IMR-90 (cell line): ENCODE data around the gene CALD1. TPM values are rescaled to one million over a fixed set of nuclear protein-coding genes. Genes with fewer than 3 reads are reported as not detected.

Experiments
- ATAC-seq: fragments of 200-7000 bp; cut with Tn5 transposase; 2 replicates; pipeline ENCODE4 v1.9.1; 2020; ENCODE audit warnings: low read depth, mild to moderate bottlenecking, moderate library complexity
- BruUV-seq: library from RNA; stranded (reverse); fragments of 400-500 nt; replicated peaks from 2 replicates; lab custom pipeline; 2021; lab: Mats Ljungman, UMichigan
- CTCF ChIA-PET: fragments of 300-600 bp; formaldehyde crosslinking; extraction: SDS; loops from one replicate; lab custom pipeline; 2021; ENCODE audit warnings: antibody characterized with exemption; lab: Yijun Ruan, JAX
- POLR2A ChIA-PET: fragments of 300-600 bp; sonication (Branson Sonifier 250); formaldehyde crosslinking; loops from one replicate; lab custom pipeline; 2022; ENCODE audit warnings: antibody characterized with exemption; ENCODE audit not compliant: unreplicated experiment; lab: Charles Lee
- DNase-seq: peaks from one replicate; pipeline ENCODE4 v3.0.0; 2013
- H2AFZ ChIP-seq: replicated peaks from 2 replicates; pipeline ENCODE3; 2013; ENCODE audit warnings: low read length, mild to moderate bottlenecking; ENCODE audit not compliant: poor library complexity
- H2AK5ac ChIP-seq: 2 replicates; pipeline ENCODE4 v1.6.1; 2013; ENCODE audit warnings: low read depth, low read length, inconsistent platforms
- H2AK9ac ChIP-seq: replicated peaks from 2 replicates; pipeline ENCODE3; 2013; ENCODE audit warnings: mild to moderate bottlenecking, low read depth, low read length, moderate library complexity; ENCODE audit not compliant: poor library complexity
- H2BK120ac ChIP-seq: 2 replicates; pipeline ENCODE4 v1.6.1; 2013; ENCODE audit warnings: low read depth, low read length, inconsistent platforms
- H2BK15ac ChIP-seq: 3 replicates; pipeline ENCODE4 v1.6.1; 2013; ENCODE audit warnings: low read depth, low read length, inconsistent platforms
- H2BK20ac ChIP-seq: 2 replicates; pipeline ENCODE4 v1.6.1; 2013; ENCODE audit warnings: low read depth, mild to moderate bottlenecking, inconsistent platforms, low read length, moderate library complexity
- H2BK5ac ChIP-seq: 2 replicates; pipeline ENCODE4 v1.6.1; 2013; ENCODE audit warnings: mild to moderate bottlenecking, low read depth, low read length, inconsistent platforms; ENCODE audit not compliant: poor library complexity, severe bottlenecking
- H3K14ac ChIP-seq: replicated peaks from 2 replicates; pipeline ENCODE4 v1.6.1; 2013; ENCODE audit warnings: low read depth, low read length, inconsistent platforms
- H3K18ac ChIP-seq: 2 replicates; pipeline ENCODE4 v1.6.1; 2013; ENCODE audit warnings: low read depth, low read length, control low read depth
- H3K23ac ChIP-seq: 2 replicates; pipeline ENCODE4 v1.6.1; 2013; ENCODE audit warnings: low read depth, low read length, inconsistent platforms
- H3K27ac ChIP-seq: 2 replicates; pipeline ENCODE4 v1.5.1; 2013; ENCODE audit warnings: mild to moderate bottlenecking, control low read depth, low read length; ENCODE audit not compliant: insufficient read depth
- H3K27me3 ChIP-seq: 2 replicates; pipeline ENCODE4 v1.6.1; 2013; ENCODE audit warnings: low read length; ENCODE audit not compliant: control insufficient read depth, insufficient read depth
- H3K36me3 ChIP-seq: 2 replicates; pipeline ENCODE4 v1.6.1; 2013; ENCODE audit warnings: low read length, mixed read lengths; ENCODE audit not compliant: control insufficient read depth, insufficient read depth
- H3K4ac ChIP-seq: 2 replicates; pipeline ENCODE4 v1.6.1; 2013; ENCODE audit warnings: low read depth, low read length, inconsistent platforms
- H3K4me1 ChIP-seq: 2 replicates; pipeline ENCODE4 v1.6.1; 2013; ENCODE audit warnings: low read length, mixed read lengths; ENCODE audit not compliant: control insufficient read depth, insufficient read depth
- H3K4me2 ChIP-seq: 2 replicates; pipeline ENCODE4 v1.6.1; 2013; ENCODE audit warnings: low read depth, mild to moderate bottlenecking, control low read depth, low read length, moderate library complexity
- H3K4me3 ChIP-seq: 2 replicates; pipeline ENCODE4 v1.5.1; 2013; ENCODE audit warnings: low read depth, mild to moderate bottlenecking, control low read depth, low read length, moderate library complexity; ENCODE audit not compliant: insufficient read depth
- H3K56ac ChIP-seq: 2 replicates; pipeline ENCODE4 v1.6.1; 2013; ENCODE audit warnings: low read length, inconsistent platforms; ENCODE audit not compliant: insufficient read depth; ENCODE audit errors: extremely low read depth
- H3K79me1 ChIP-seq, 2 experiments: 2 replicates each; pipeline ENCODE4 v1.6.1; 2013; ENCODE audit warnings: low read length in 2 of 2, inconsistent platforms in 1 of 2, low read depth in 1 of 2
- H3K9ac ChIP-seq: 2 replicates; pipeline ENCODE4 v1.6.1; 2013; ENCODE audit warnings: low read depth, low read length, control low read depth
- H3K9me1 ChIP-seq: 2 replicates; pipeline ENCODE4 v1.6.1; 2013; ENCODE audit warnings: low read length, inconsistent platforms; ENCODE audit not compliant: insufficient read depth
- H3K9me3 ChIP-seq: 2 replicates; pipeline ENCODE4 v1.6.1; 2013; ENCODE audit warnings: low read length; ENCODE audit not compliant: control insufficient read depth, insufficient read depth
- H4K20me1 ChIP-seq: 2 replicates; pipeline ENCODE4 v1.6.1; 2013; ENCODE audit warnings: low read length, inconsistent platforms; ENCODE audit not compliant: insufficient read depth
- H4K5ac ChIP-seq: 2 replicates; pipeline ENCODE4 v1.6.1; 2013; ENCODE audit warnings: mild to moderate bottlenecking, low read depth, low read length, control low read depth
- H4K8ac ChIP-seq, 2 experiments: 2 replicates each; pipeline ENCODE4 v1.6.1; 2013; ENCODE audit warnings: low read depth in 2 of 2, low read length in 2 of 2, control low read depth in 1 of 2, inconsistent platforms in 1 of 2
- H4K91ac ChIP-seq: 2 replicates; pipeline ENCODE4 v1.6.1; 2013; ENCODE audit warnings: low read depth, low read length, inconsistent platforms; ENCODE audit not compliant: insufficient read depth
- CTCF ChIP-seq: conservative IDR thresholded peaks from 2 replicates; pipeline ENCODE4 v1.5.1; 2012; ENCODE audit warnings: mild to moderate bottlenecking, low read depth, low read length, improper control_type of control experiment
- FOS ChIP-seq: fragments of 150-350 bp; IDR thresholded peaks from 2 replicates; pipeline ENCODE4 v1.6.1; 2016; ENCODE audit warnings: low read depth, low read length
- RFX5 ChIP-seq: IDR thresholded peaks from 2 replicates; pipeline ENCODE4 v1.8.0; 2012; ENCODE audit warnings: low read depth, mild to moderate bottlenecking, low read length, moderate library complexity
- USF2 ChIP-seq: fragments of 150-350 bp; IDR thresholded peaks from 2 replicates; pipeline ENCODE4 v1.6.1; 2017; ENCODE audit warnings: mild to moderate bottlenecking, antibody characterized with exemption, low read length, low read depth
- WGBS, 2 experiments: methylation state at CpG; one replicate each; pipeline versions ENCODE4 v1.1.5 to v1.1.7; 2013; ENCODE audit warnings: missing lambda C conversion rate in 2 of 2; ENCODE audit not compliant: insufficient read length in 1 of 2; ENCODE audit errors: extremely low coverage in 2 of 2; 5-methylcytosine and 5-hydroxymethylcytosine counted together
- dilution Hi-C: fragments of 300-500 bp; cut with HindIII; formaldehyde crosslinking; loops from one replicate; pipeline ENCODE4 v1.14.3; 2018; ENCODE audit warnings: low sequenced_read_pairs; ENCODE audit not compliant: unreplicated experiment
- in situ Hi-C: fragments of 300-500 bp; cut with MboI; formaldehyde crosslinking; loops from 3 replicates; pipeline ENCODE4 v1.14.3; 2019; ENCODE audit warnings: low sequenced_read_pairs, inconsistent platforms, mixed read lengths
- intact Hi-C: fragments of 100-400 bp; cut with micrococcal nuclease; formaldehyde crosslinking; loops from 2 replicates; pipeline ENCODE4 v1.10.0; 2022
- polyA plus RNA-seq, 3 experiments: library from polyadenylated mRNA; depleted of rRNA; stranded (reverse); fragments of >200 nt; gene quantifications; 2 replicates each; pipeline ENCODE4 v1.2.3, GENCODE V29; 2012; ENCODE audit warnings: low replicate concordance in 1 of 3
- total RNA-seq: library from RNA; depleted of rRNA; stranded (reverse); fragments of >200 nt; gene quantifications from 2 replicates; pipeline ENCODE4 v1.2.3, GENCODE V29; 2012

Gene CALD1
- total and polyA plus RNA-seq, 2 of the 4 experiments (the other 2 are of a cell fraction), result 375 to 487 TPM

GRCh38 chr7:134985894-134986362, 206.5 kb downstream of the CALD1 start:
- WGBS, 2 experiments, result no CpG with 5 or more reads among the region's 8 CpGs
- H2BK15ac ChIP-seq, result no peak overlapping the region; the same call in 2 of the 3 replicates

More at GRCh38 chr7:134985894-134986362, 206.5 kb downstream of the CALD1 start:
- Histone ChIP-seq H3K18ac (peak overlapping the region; percentile 68), H2BK120ac (peak overlapping the region; percentile 59; the same call in 1 of the 2 replicates), H3K9me3 (no peaks in the 10 kb centered on the region), H2BK5ac (peak overlapping the region; percentile 32), H3K9me1 (no peaks in the 10 kb centered on the region), H2AFZ (peak overlapping the region; percentile 98), H3K27me3 (no peaks in the 10 kb centered on the region), H3K14ac (peak overlapping the region; percentile 86), H4K91ac (peak overlapping the region; percentile 67; the same call in 1 of the 2 replicates), H2AK9ac (no peak overlapping the region), H3K4me3 (peak overlapping the region; percentile 72), H3K4ac (peak overlapping the region; percentile 77), H4K20me1 (no peaks in the 10 kb centered on the region), H2BK20ac (no peak overlapping the region), H3K36me3 (no peaks in the 10 kb centered on the region), H3K4me1 (no peaks in the 10 kb centered on the region), H3K27ac (peak overlapping the region; percentile 52), H4K8ac (peak overlapping the region; percentile 99), H3K56ac (peak overlapping the region; percentile 66; the same call in 1 of the 2 replicates), H3K79me1 (peaks cover 4 to 6% of the 10 kb centered on the region in 2 experiments), H3K4me2 (peak overlapping the region; percentile 90), H2AK5ac (no peak overlapping the region), H4K5ac (peak overlapping the region; percentile 96), H3K9ac (peak overlapping the region; percentile 63), H3K23ac (no peak overlapping the region)
- POLR2A ChIA-PET, result interaction anchor here (0.8 kb wide), 1 partner anchor 162 kb away, joined by 3 read pairs; the partner anchor contains the start of gene TMEM140
- DNase-seq (no peak), ATAC-seq (no peak)
- TF ChIP-seq FOS, result no peak
- peak; percentile 18; the same call in 1 of the 2 replicates for TF ChIP-seq CTCF
- no peak for TF ChIP-seq RFX5
- no peak for TF ChIP-seq USF2
- dilution Hi-C loops (no loop called here), intact Hi-C loops (loop anchor here (2.0 to 5.0 kb wide), 2 partner anchors 185 to 226 kb away; partner anchors contain the start of genes CYREN and WDR91), in situ Hi-C loops (loop anchor here (10.0 kb wide), 1 partner anchor 179 kb away; no protein-coding TSS in a partner anchor)
- BruUV-seq, result no TSS peak
- CTCF ChIA-PET, result interaction anchor here (0.8 to 3.6 kb wide), 6 partner anchors 10 to 294 kb away, joined by 3 to 17 read pairs (median 4); partner anchors contain the start of gene CYREN
